Tibial nerve (tissue), 4 donors: Measurements from ENCODE around the gene ZNF417. TPM values are rescaled to one million over a fixed set of nuclear protein-coding genes. Genes with fewer than 3 reads are reported as not detected.

Experiments used
- DNase-seq, 2 donors: peaks; one replicate each; pipeline ENCODE4 v3.0.0-alpha.2; 2019; ENCODE audit warnings: low spot score in 2 of 2
- H3K27ac ChIP-seq, 4 donors: fragments of 200-600 bp; sonication (generic) in 3 of 4; one replicate each; pipeline ENCODE4 v1.5.1; 2017 to 2019; ENCODE audit warnings: mild to moderate bottlenecking in 1 of 4
- H3K27me3 ChIP-seq, 2 donors: fragments of 200-600 bp; sonication (generic) in 1 of 2; one replicate each; pipeline versions ENCODE4 v1.5.1 to v1.6.0; 2017 to 2019
- H3K36me3 ChIP-seq, 3 donors: fragments of 200-600 bp; sonication (generic); one replicate each; pipeline ENCODE4 v1.5.1; 2018 to 2019
- H3K4me1 ChIP-seq, 4 donors: fragments of 200-600 bp; sonication (generic) in 3 of 4; one replicate each; pipeline ENCODE4 v1.5.1; 2017 to 2019
- H3K4me3 ChIP-seq, 4 donors: fragments of 200-600 bp; sonication (generic) in 3 of 4; one replicate each; pipeline ENCODE4 v1.5.1; 2017 to 2019; ENCODE audit warnings: mild to moderate bottlenecking in 1 of 4, moderate library complexity in 1 of 4
- H3K9me3 ChIP-seq, 4 donors: fragments of 200-600 bp; sonication (generic) in 3 of 4; one replicate each; pipeline ENCODE4 v1.5.1; 2017 to 2019
- EP300 ChIP-seq, 2 donors: sonication (generic); formaldehyde crosslinking; IDR thresholded peaks; one replicate each; pipeline ENCODE4 v1.6.1; 2017; ENCODE audit warnings: antibody characterized with exemption in 2 of 2, mild to moderate bottlenecking in 1 of 2
- POLR2A ChIP-seq, 2 donors: fragments of 450-650 bp; IDR thresholded peaks; one replicate each; pipeline ENCODE4 v1.6.1; 2017; ENCODE audit warnings: antibody characterized with exemption in 2 of 2, mild to moderate bottlenecking in 2 of 2, moderate library complexity in 2 of 2
- WGBS, 2 donors: methylation state at CpG; one replicate each; pipeline ENCODE4 v1.1.5; 2018; 5-methylcytosine and 5-hydroxymethylcytosine counted together
- total RNA-seq, 4 donors: library from RNA; depleted of rRNA; stranded (reverse); fragments of >200 nt; gene quantifications; one replicate each; pipeline ENCODE4 v1.1.0, GENCODE V29; 2016
- TF ChIP-seq, protein P1 (sequence below), 5 experiments: fragments of 200-600 bp in 3 of 5; fragments of 450-650 bp in 2 of 5; sonication (generic) in 3 of 5; IDR thresholded peaks; one replicate each; pipeline ENCODE4 v1.5.1; 2016 to 2019; ENCODE audit warnings: antibody characterized with exemption in 5 of 5, mild to moderate bottlenecking in 3 of 5, moderate library complexity in 2 of 5

ZNF417 gene
- total RNA-seq, 4 donors from 2014 or later, result 10.3 to 18.0 (median 14.4) TPM

- peaks cover 0 to 84% (median 4%) of the 10 kb centered on the region in 4 donors for H3K9me3 ChIP-seq
- DNase-seq, result no peak
- WGBS, 2 donors, result 91 to 94% methylated on average over 24 of the region's 24 CpGs
- H3K27ac ChIP-seq, result no peak overlapping the region
- H3K27me3 ChIP-seq, result no peaks in the 10 kb centered on the region
- peaks cover 0 to 27% (median 2%) of the 10 kb centered on the region in 3 donors for H3K36me3 ChIP-seq
- peaks cover 0 to 11% (median 4%) of the 10 kb centered on the region in 4 donors for H3K4me1 ChIP-seq
- no peak overlapping the region for H3K4me3 ChIP-seq
- TF ChIP-seq EP300 (IDR thresholded peaks at IDR 0.05) (no peak), POLR2A (IDR thresholded peaks at IDR 0.05) (no peak)
- TF ChIP-seq, protein P1, sequence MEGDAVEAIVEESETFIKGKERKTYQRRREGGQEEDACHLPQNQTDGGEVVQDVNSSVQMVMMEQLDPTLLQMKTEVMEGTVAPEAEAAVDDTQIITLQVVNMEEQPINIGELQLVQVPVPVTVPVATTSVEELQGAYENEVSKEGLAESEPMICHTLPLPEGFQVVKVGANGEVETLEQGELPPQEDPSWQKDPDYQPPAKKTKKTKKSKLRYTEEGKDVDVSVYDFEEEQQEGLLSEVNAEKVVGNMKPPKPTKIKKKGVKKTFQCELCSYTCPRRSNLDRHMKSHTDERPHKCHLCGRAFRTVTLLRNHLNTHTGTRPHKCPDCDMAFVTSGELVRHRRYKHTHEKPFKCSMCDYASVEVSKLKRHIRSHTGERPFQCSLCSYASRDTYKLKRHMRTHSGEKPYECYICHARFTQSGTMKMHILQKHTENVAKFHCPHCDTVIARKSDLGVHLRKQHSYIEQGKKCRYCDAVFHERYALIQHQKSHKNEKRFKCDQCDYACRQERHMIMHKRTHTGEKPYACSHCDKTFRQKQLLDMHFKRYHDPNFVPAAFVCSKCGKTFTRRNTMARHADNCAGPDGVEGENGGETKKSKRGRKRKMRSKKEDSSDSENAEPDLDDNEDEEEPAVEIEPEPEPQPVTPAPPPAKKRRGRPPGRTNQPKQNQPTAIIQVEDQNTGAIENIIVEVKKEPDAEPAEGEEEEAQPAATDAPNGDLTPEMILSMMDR (IDR thresholded peaks at IDR 0.05), result no peak
Observed at GRCh38 chr19:57949296-57949695, 32.9 kb upstream of the ZNF417 start.

GRCh38 chr19:57947419-57948134, 31.2 kb upstream of the ZNF417 start, which contains the start of gene ZNF256:
TSS of gene ZNF256 (minus strand) at chr19:57947706. CDS start at chr19:57947474, 232 bp downstream.
- Histone ChIP-seq H3K27ac (peak within 1 kb of the TSS in 3 of 4 donors; percentile 76 to 82 (median 78)), H3K4me3 (peak within 1 kb of the TSS; percentile 45 to 70 (median 66)), H3K4me1 (peaks cover 0 to 11% (median 4%) of the 10 kb centered on the region in 4 donors), H3K27me3 (no peaks in the 10 kb centered on the region), H3K9me3 (peaks cover 0 to 86% (median 6%) of the 10 kb centered on the region in 4 donors), H3K36me3 (peaks cover 0 to 35% (median 6%) of the 10 kb centered on the region in 3 donors)
- peak; percentile 74 to 84 for DNase-seq
- 11 to 12% methylated on average over 38 of the region's 54 CpGs for WGBS, 2 donors
- TF ChIP-seq POLR2A (IDR thresholded peaks at IDR 0.05) (peak in 1 of 2 donors; percentile 23), EP300 (IDR thresholded peaks at IDR 0.05) (peak in 1 of 2 donors; percentile 82)
- TF ChIP-seq, protein P1 (IDR thresholded peaks at IDR 0.05), result peak; percentile 38 to 70 (median 46)

- H3K36me3 ChIP-seq, result peaks cover 0 to 41% (median 12%) of the 10 kb centered on the region in 3 donors
- peak overlapping the region; percentile 45 to 70 (median 66) for H3K4me3 ChIP-seq
- DNase-seq, result no peak
- peak overlapping the region in 3 of 4 donors; percentile 76 to 82 (median 78) for H3K27ac ChIP-seq
- 1 to 3% methylated on average over 11 to 16 of the region's 18 CpGs for WGBS, 2 donors
- H3K4me1 ChIP-seq, result peaks cover 0 to 11% (median 4%) of the 10 kb centered on the region in 4 donors
- peaks cover 0 to 87% (median 9%) of the 10 kb centered on the region in 4 donors for H3K9me3 ChIP-seq
- TF ChIP-seq, protein P1 (IDR thresholded peaks at IDR 0.05), result no peak
- TF ChIP-seq EP300 (IDR thresholded peaks at IDR 0.05) (no peak), POLR2A (IDR thresholded peaks at IDR 0.05) (no peak)
- H3K27me3 ChIP-seq, result no peaks in the 10 kb centered on the region
Observed at GRCh38 chr19:57947088-57947418, 30.7 kb upstream of the ZNF417 start.

DNA sequence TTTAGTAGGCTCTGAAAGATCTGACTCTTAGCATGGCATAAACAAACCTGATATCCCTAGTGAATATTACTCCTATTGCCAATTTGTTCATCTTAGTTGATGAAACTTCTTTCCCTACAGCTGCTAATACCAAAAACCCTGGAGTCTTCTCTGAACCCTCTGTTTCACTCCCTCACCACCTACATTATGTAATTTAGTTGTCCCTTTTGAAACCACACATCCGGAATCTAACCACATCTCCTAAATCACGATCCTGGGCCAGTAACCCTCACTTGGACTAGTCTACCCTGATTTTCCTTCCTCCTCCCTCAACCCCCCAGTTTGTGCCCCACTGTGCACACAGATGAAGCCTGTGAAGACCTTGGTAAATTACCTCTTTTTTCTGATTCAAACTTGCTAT, 29.9 kb upstream of the ZNF417 start:
- Histone ChIP-seq H3K4me3 (peak overlapping the region in 2 of 4 donors; percentile 69 to 70), H3K27ac (no peak overlapping the region), H3K9me3 (peaks cover 0 to 88% (median 11%) of the 10 kb centered on the region in 4 donors), H3K36me3 (peaks cover 0 to 48% (median 19%) of the 10 kb centered on the region in 3 donors), H3K27me3 (no peaks in the 10 kb centered on the region), H3K4me1 (peaks cover 0 to 11% (median 4%) of the 10 kb centered on the region in 4 donors)
- no peak for TF ChIP-seq EP300 (IDR thresholded peaks at IDR 0.05)
- TF ChIP-seq, protein P1 (IDR thresholded peaks at IDR 0.05), result no peak
- no peak for TF ChIP-seq POLR2A (IDR thresholded peaks at IDR 0.05)
- no peak for DNase-seq
- WGBS, 2 donors, result 61 to 77% methylated on average over 2 of the region's 2 CpGs

- H3K36me3 ChIP-seq, result peaks cover 0 to 94% (median 19%) of the 10 kb centered on the region in 3 donors
- peaks cover 0 to 100% (median 31%) of the 10 kb centered on the region in 4 donors for H3K9me3 ChIP-seq
Observed at GRCh38 chr19:57941593-57941992, 25.2 kb upstream of the ZNF417 start.

More at GRCh38 chr19:57941593-57941992, 25.2 kb upstream of the ZNF417 start:
- 95 to 98% methylated on average over 3 of the region's 3 CpGs for WGBS, 2 donors
- no peak overlapping the region for H3K4me3 ChIP-seq
- H3K4me1 ChIP-seq, result peaks cover 0 to 7% (median 2%) of the 10 kb centered on the region in 4 donors
- TF ChIP-seq EP300 (IDR thresholded peaks at IDR 0.05) (no peak), POLR2A (IDR thresholded peaks at IDR 0.05) (no peak)
- TF ChIP-seq, protein P1 (IDR thresholded peaks at IDR 0.05), result no peak
- DNase-seq, result no peak
- no peaks in the 10 kb centered on the region for H3K27me3 ChIP-seq
- no peak overlapping the region for H3K27ac ChIP-seq
